ENCODE measurements around the gene DCLK2.

Gene DCLK2

GRCh38 chr4:150078041-150078578 lies at the start of gene DCLK2:
TSS of gene DCLK2 (plus strand) at chr4:150078445. CDS start at chr4:150079028, 583 bp downstream.
- in situ Hi-C loops (cut with MboI; ENCODE audit: low sequenced_read_pairs) = no loop called here

- in situ Hi-C loops (cut with MboI; ENCODE audit: low sequenced_read_pairs) = no loop called here
Measured at GRCh38 chr4:150032541-150032940, 45.7 kb upstream of the DCLK2 start.

- in situ Hi-C loops (cut with MboI; ENCODE audit: low sequenced_read_pairs) = no loop called here
Measured at GRCh38 chr4:150033081-150033480, 45.2 kb upstream of the DCLK2 start.

- in situ Hi-C loops (cut with MboI; ENCODE audit: low sequenced_read_pairs) = no loop called here
Measured at GRCh38 chr4:150033901-150034300, 44.3 kb upstream of the DCLK2 start.

- in situ Hi-C loops (cut with MboI; ENCODE audit: low sequenced_read_pairs) = no loop called here
Measured at GRCh38 chr4:150037251-150037856, 40.9 kb upstream of the DCLK2 start.

GRCh38 chr4:150038335-150039076 lies 39.7 kb upstream of the DCLK2 start:
- in situ Hi-C loops (cut with MboI; ENCODE audit: low sequenced_read_pairs) = no loop called here

- in situ Hi-C loops (cut with MboI; ENCODE audit: low sequenced_read_pairs) = no loop called here
Measured at GRCh38 chr4:150039274-150040127, 38.7 kb upstream of the DCLK2 start.

- in situ Hi-C loops (cut with MboI; ENCODE audit: low sequenced_read_pairs) = no loop called here
Measured at GRCh38 chr4:150044517-150044916, 33.7 kb upstream of the DCLK2 start.

- in situ Hi-C loops (cut with MboI; ENCODE audit: low sequenced_read_pairs) = no loop called here
Measured at GRCh38 chr4:150045410-150045809, 32.8 kb upstream of the DCLK2 start.

- in situ Hi-C loops (cut with MboI; ENCODE audit: low sequenced_read_pairs) = no loop called here
Measured at GRCh38 chr4:150046728-150047217, 31.5 kb upstream of the DCLK2 start.

GRCh38 chr4:150047546-150047945 lies 30.7 kb upstream of the DCLK2 start:
- in situ Hi-C loops (cut with MboI; ENCODE audit: low sequenced_read_pairs) = no loop called here

GRCh38 chr4:150049682-150050081 lies 28.6 kb upstream of the DCLK2 start:
- in situ Hi-C loops (cut with MboI; ENCODE audit: low sequenced_read_pairs) = no loop called here

- in situ Hi-C loops (cut with MboI; ENCODE audit: low sequenced_read_pairs) = no loop called here
Measured at GRCh38 chr4:150050566-150050965, 27.7 kb upstream of the DCLK2 start.

GRCh38 chr4:150051111-150051510 lies 27.1 kb upstream of the DCLK2 start:
- in situ Hi-C loops (cut with MboI; ENCODE audit: low sequenced_read_pairs) = no loop called here

GRCh38 chr4:150055467-150055866 lies 22.8 kb upstream of the DCLK2 start:
- in situ Hi-C loops (cut with MboI; ENCODE audit: low sequenced_read_pairs) = no loop called here

GRCh38 chr4:150056569-150056968 lies 21.7 kb upstream of the DCLK2 start:
- in situ Hi-C loops (cut with MboI; ENCODE audit: low sequenced_read_pairs) = no loop called here

GRCh38 chr4:150061086-150061776 lies 17.0 kb upstream of the DCLK2 start:
- in situ Hi-C loops (cut with MboI; ENCODE audit: low sequenced_read_pairs) = no loop called here

- in situ Hi-C loops (cut with MboI; ENCODE audit: low sequenced_read_pairs) = no loop called here
Measured at GRCh38 chr4:150063128-150063527, 15.1 kb upstream of the DCLK2 start.

GRCh38 chr4:150065740-150066139 lies 12.5 kb upstream of the DCLK2 start:
- in situ Hi-C loops (cut with MboI; ENCODE audit: low sequenced_read_pairs) = no loop called here

GRCh38 chr4:150067859-150068258 lies 10.4 kb upstream of the DCLK2 start:
- in situ Hi-C loops (cut with MboI; ENCODE audit: low sequenced_read_pairs) = no loop called here

All from HL-60/S4 treated with phorbol 12-myristate 13-acetate at 8.2 ng/mL for 4 days and 3 days (cell line).